Smooth muscle cell (in vitro differentiated cells): ENCODE results near the gene WASL. TPM values are rescaled to one million over a fixed set of nuclear protein-coding genes. Genes with fewer than 3 reads are reported as not detected.

Experiments
- DNase-seq: peaks from one replicate; lab custom pipeline; 2025; ENCODE audit not compliant: unreplicated experiment; lab: John Stamatoyannopoulos, UW
- H2AFZ ChIP-seq: fragments of 200-600 bp; sonication (generic); 2 replicates; pipeline ENCODE4 v1.6.0; 2016; ENCODE audit warnings: antibody characterized with exemption, low read depth, mild to moderate bottlenecking
- H3F3A ChIP-seq: fragments of 200-600 bp; sonication (generic); 2 replicates; pipeline ENCODE4 v1.6.0; 2017; ENCODE audit warnings: antibody characterized with exemption, low read depth
- H3K27ac ChIP-seq: fragments of 200-600 bp; sonication (generic); 2 replicates; pipeline ENCODE4 v1.5.1; 2016; ENCODE audit warnings: low read depth, mild to moderate bottlenecking
- H3K27me3 ChIP-seq: fragments of 200-600 bp; sonication (generic); 2 replicates; pipeline ENCODE4 v1.6.1; 2016; ENCODE audit warnings: low read depth, mild to moderate bottlenecking
- H3K36me3 ChIP-seq: fragments of 200-600 bp; sonication (generic); 2 replicates; pipeline ENCODE4 v1.5.1; 2016; ENCODE audit warnings: low read depth
- H3K4me1 ChIP-seq: fragments of 200-600 bp; sonication (generic); 2 replicates; pipeline ENCODE4 v1.5.1; 2016; ENCODE audit warnings: low read depth
- H3K4me2 ChIP-seq: fragments of 200-600 bp; sonication (generic); 2 replicates; pipeline ENCODE4 v1.6.0; 2016; ENCODE audit warnings: mild to moderate bottlenecking
- H3K4me3 ChIP-seq: fragments of 200-600 bp; sonication (generic); 2 replicates; pipeline ENCODE4 v1.5.1; 2016; ENCODE audit warnings: mild to moderate bottlenecking
- H3K79me2 ChIP-seq: fragments of 200-600 bp; sonication (generic); 2 replicates; pipeline ENCODE4 v1.6.0; 2016; ENCODE audit warnings: low read depth, mild to moderate bottlenecking
- H3K9ac ChIP-seq: fragments of 200-600 bp; sonication (generic); 2 replicates; pipeline ENCODE4 v1.6.0; 2016; ENCODE audit warnings: low read depth
- H3K9me3 ChIP-seq: fragments of 200-600 bp; sonication (generic); replicated peaks from 2 replicates; pipeline ENCODE4 v1.5.1; 2016; ENCODE audit warnings: low read depth
- H4K20me1 ChIP-seq: fragments of 200-600 bp; sonication (generic); 2 replicates; pipeline ENCODE4 v1.6.0; 2016; ENCODE audit warnings: low read depth
- WGBS: methylation state at CpG from one replicate; pipeline ENCODE4 v1.1.7; 2016; ENCODE audit warnings: low lambda C conversion rate; 5-methylcytosine and 5-hydroxymethylcytosine counted together
- polyA plus RNA-seq: library from polyadenylated mRNA; unstranded; fragments of >200 nt; fragmentation: Nextera tagmentation; extraction: Ambion mirVana; gene quantifications from 2 replicates; pipeline ENCODE4 v1.2.1, GENCODE V29; 2016
- total RNA-seq: library from RNA; depleted of rRNA; stranded (reverse); fragments of >200 nt; gene quantifications from 2 replicates; pipeline ENCODE4 v1.2.3, GENCODE V29; 2014
- TF ChIP-seq, protein P1 (sequence below): fragments of 200-600 bp; sonication (generic); IDR thresholded peaks from 2 replicates; pipeline ENCODE4 v1.5.1; 2017; ENCODE audit warnings: borderline replicate concordance, mild to moderate bottlenecking, antibody characterized with exemption; ENCODE audit not compliant: insufficient read depth, poor library complexity, severe bottlenecking

The WASL gene
- total and polyA plus RNA-seq, 2 experiments from 2014 or later = 22.7 to 35.3 TPM

GRCh38 chr7:123774496-123774895 is 25.7 kb upstream of the WASL start:
- no peaks in the 10 kb centered on the region for H3K27me3 ChIP-seq
- H3K36me3 ChIP-seq = no peaks in the 10 kb centered on the region
- WGBS = 97% methylated on average over 4 of the region's 4 CpGs
- H4K20me1 ChIP-seq = no peaks in the 10 kb centered on the region
- H3K9ac ChIP-seq = no peak overlapping the region
- no peaks in the 10 kb centered on the region for H3K79me2 ChIP-seq
- H3K4me2 ChIP-seq = no peak overlapping the region
- TF ChIP-seq, protein P1, sequence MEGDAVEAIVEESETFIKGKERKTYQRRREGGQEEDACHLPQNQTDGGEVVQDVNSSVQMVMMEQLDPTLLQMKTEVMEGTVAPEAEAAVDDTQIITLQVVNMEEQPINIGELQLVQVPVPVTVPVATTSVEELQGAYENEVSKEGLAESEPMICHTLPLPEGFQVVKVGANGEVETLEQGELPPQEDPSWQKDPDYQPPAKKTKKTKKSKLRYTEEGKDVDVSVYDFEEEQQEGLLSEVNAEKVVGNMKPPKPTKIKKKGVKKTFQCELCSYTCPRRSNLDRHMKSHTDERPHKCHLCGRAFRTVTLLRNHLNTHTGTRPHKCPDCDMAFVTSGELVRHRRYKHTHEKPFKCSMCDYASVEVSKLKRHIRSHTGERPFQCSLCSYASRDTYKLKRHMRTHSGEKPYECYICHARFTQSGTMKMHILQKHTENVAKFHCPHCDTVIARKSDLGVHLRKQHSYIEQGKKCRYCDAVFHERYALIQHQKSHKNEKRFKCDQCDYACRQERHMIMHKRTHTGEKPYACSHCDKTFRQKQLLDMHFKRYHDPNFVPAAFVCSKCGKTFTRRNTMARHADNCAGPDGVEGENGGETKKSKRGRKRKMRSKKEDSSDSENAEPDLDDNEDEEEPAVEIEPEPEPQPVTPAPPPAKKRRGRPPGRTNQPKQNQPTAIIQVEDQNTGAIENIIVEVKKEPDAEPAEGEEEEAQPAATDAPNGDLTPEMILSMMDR = no peak
- H3K4me1 ChIP-seq = no peaks in the 10 kb centered on the region
- no peaks in the 10 kb centered on the region for H3K9me3 ChIP-seq
- H3K4me3 ChIP-seq = no peak overlapping the region
- DNase-seq = no peak
- H3K27ac ChIP-seq = no peak overlapping the region
- H2AFZ ChIP-seq = no peak overlapping the region
- no peaks in the 10 kb centered on the region for H3F3A ChIP-seq

DNA sequence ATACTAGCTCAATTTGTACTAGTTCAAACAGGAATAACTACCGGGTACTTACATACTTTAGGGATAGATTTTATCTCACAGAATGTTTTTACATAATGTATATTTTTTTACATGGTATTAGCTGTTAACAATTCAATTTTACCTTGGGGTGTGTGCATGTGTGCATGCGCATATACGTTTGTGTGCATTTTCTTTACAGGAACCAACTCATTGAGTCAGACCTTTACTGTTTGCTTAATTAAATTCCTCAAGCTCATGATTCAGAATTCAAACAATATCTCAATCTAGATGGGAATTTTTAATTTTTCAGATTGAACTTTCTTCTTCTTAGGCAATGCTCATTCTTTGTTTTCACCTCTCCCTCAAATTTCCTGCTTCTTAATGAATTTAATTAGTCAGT is 24.7 kb upstream of the WASL start:
- no peaks in the 10 kb centered on the region for H3K4me1 ChIP-seq
- no peak overlapping the region for H2AFZ ChIP-seq
- 92% methylated on average over 3 of the region's 3 CpGs for WGBS
- no peaks in the 10 kb centered on the region for H3K9me3 ChIP-seq
- TF ChIP-seq, protein P1 = no peak
- H3K79me2 ChIP-seq = no peaks in the 10 kb centered on the region
- no peaks in the 10 kb centered on the region for H3K27me3 ChIP-seq
- no peak overlapping the region for H3K4me2 ChIP-seq
- H4K20me1 ChIP-seq = no peaks in the 10 kb centered on the region
- no peak for DNase-seq
- no peak overlapping the region for H3K27ac ChIP-seq
- no peak overlapping the region for H3K4me3 ChIP-seq
- no peaks in the 10 kb centered on the region for H3F3A ChIP-seq
- H3K9ac ChIP-seq = no peak overlapping the region
- no peaks in the 10 kb centered on the region for H3K36me3 ChIP-seq

DNA sequence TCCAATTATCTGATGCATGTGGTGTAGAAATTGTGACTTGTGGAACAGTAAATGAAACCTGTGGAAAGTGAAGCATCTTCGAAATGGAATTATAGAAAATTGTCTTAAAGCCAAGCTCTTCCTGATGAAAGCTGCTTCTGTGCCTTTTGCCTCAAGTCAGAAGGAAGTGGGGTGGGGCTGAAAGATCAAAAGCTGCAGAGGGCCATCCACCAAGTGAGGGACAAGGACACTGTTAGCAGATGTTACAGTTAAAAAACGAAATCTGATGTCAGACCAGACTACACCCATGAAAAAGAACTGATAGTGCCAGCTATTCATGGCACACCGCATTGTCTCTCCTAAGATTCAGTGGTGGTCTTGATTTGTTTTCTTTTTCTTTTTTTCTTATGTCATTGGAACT is 23.8 kb upstream of the WASL start:
- TF ChIP-seq, protein P1 = no peak
- H3F3A ChIP-seq = no peaks in the 10 kb centered on the region
- H3K4me3 ChIP-seq = no peak overlapping the region
- no peak overlapping the region for H3K9ac ChIP-seq
- no peak overlapping the region for H2AFZ ChIP-seq
- no peaks in the 10 kb centered on the region for H3K27me3 ChIP-seq
- H3K4me2 ChIP-seq = no peak overlapping the region
- H3K79me2 ChIP-seq = no peaks in the 10 kb centered on the region
- no peak overlapping the region for H3K27ac ChIP-seq
- no peak for DNase-seq
- H3K9me3 ChIP-seq = no peaks in the 10 kb centered on the region
- WGBS = 78% methylated on average over 3 of the region's 3 CpGs
- no peaks in the 10 kb centered on the region for H3K4me1 ChIP-seq
- no peaks in the 10 kb centered on the region for H3K36me3 ChIP-seq
- H4K20me1 ChIP-seq = no peaks in the 10 kb centered on the region

DNA sequence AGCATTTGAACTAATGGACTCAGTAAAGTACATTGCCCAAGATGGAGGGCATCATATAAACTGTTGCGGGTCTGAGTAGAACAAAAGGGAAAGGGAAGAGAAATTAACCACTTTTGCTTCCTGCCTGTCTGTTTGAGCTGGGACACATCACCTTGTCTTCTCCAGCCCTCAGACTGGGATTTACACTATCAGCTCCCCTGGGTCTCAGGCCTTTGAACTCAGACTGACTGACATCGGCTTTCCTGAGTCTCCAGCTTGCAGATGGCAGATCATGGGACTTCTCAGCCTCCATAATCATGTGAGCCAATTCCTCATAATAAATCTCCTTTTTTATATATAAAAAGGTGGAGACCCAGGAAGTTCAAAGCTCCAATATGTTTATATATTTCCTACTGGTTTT is 23.0 kb upstream of the WASL start:
- Histone ChIP-seq H3F3A (no peaks in the 10 kb centered on the region), H4K20me1 (no peaks in the 10 kb centered on the region), H3K4me1 (no peaks in the 10 kb centered on the region), H2AFZ (no peak overlapping the region), H3K79me2 (no peaks in the 10 kb centered on the region), H3K27ac (no peak overlapping the region), H3K4me3 (no peak overlapping the region), H3K9ac (no peak overlapping the region), H3K4me2 (no peak overlapping the region), H3K36me3 (no peaks in the 10 kb centered on the region), H3K27me3 (no peaks in the 10 kb centered on the region), H3K9me3 (no peaks in the 10 kb centered on the region)
- TF ChIP-seq, protein P1 = no peak
- DNase-seq = no peak
- 62% methylated on average over 2 of the region's 2 CpGs for WGBS
